Adrenal gland (tissue), 5 donors: ENCODE results near the gene NHLH2.

Experiments
- CTCF ChIP-seq, 6 experiments: fragments of 450-650 bp in 4 of 6; fragments of 200-600 bp in 2 of 6; sonication (generic) in 1 of 6; IDR thresholded peaks; 1 replicate in 5 of 6; 2 replicates in 1 of 6; pipeline versions ENCODE4 v1.5.1 to v1.8.0; 2016 to 2021; ENCODE audit warnings: antibody characterized with exemption in 6 of 6, mild to moderate bottlenecking in 2 of 6, moderate library complexity in 1 of 6
- POLR2A ChIP-seq, 2 donors: fragments of 450-650 bp; IDR thresholded peaks; one replicate each; pipeline ENCODE4 v1.6.1; 2017; ENCODE audit warnings: antibody characterized with exemption in 2 of 2, mild to moderate bottlenecking in 2 of 2, moderate library complexity in 1 of 2
- donor health status: DM: no; HTN: no; CAD: no.

GRCh38 chr1:115797486-115797885 lies 43.4 kb downstream of the NHLH2 start:
- TF ChIP-seq CTCF (IDR thresholded peaks at IDR 0.05) (no peak), POLR2A (IDR thresholded peaks at IDR 0.05) (no peak)
